H1 (cell line): ENCODE results near the gene TFB1M. TPM values are rescaled to one million over a fixed set of nuclear protein-coding genes. Genes with fewer than 3 reads are reported as not detected.

Experiments used
- POLR2A ChIP-seq, 2 experiments: IDR thresholded peaks; 1 replicate in 1 of 2; 2 replicates in 1 of 2; pipeline ENCODE4 v1.6.1; 2011; ENCODE audit warnings: low read depth in 2 of 2, low read length in 2 of 2, mild to moderate bottlenecking in 2 of 2; ENCODE audit errors: control extremely low read depth in 1 of 2
- RAD21 ChIP-seq, 2 experiments: IDR thresholded peaks in 1 of 2; conservative IDR thresholded peaks in 1 of 2; 2 replicates each; pipeline ENCODE4 v1.6.1; 2011; ENCODE audit warnings: low read depth in 2 of 2, low read length in 2 of 2, improper control_type of control experiment in 1 of 2, inconsistent platforms in 1 of 2, mild to moderate bottlenecking in 1 of 2, moderate library complexity in 1 of 2
- SP4 ChIP-seq: IDR thresholded peaks from 2 replicates; pipeline ENCODE4 v1.6.1; 2012; ENCODE audit warnings: low read length, inconsistent platforms
- TAF7 ChIP-seq: optimal IDR thresholded peaks from 2 replicates; pipeline ENCODE3; 2011; ENCODE audit warnings: low read depth, mild to moderate bottlenecking, inconsistent platforms, low read length, moderate library complexity, borderline replicate concordance
- polyA plus RNA-seq, 7 experiments: library from polyadenylated mRNA; depleted of rRNA in 3 of 7; stranded (reverse) in 5 of 7; unstranded in 2 of 7; fragments of >200 nt in 5 of 7; fragments of 200-250 nt in 2 of 7; gene quantifications; 1 replicate in 5 of 7; 2 replicates in 1 of 7; 4 replicates in 1 of 7; pipeline versions ENCODE4 v1.2.1 to v1.2.3, GENCODE V29; 2011 to 2013; ENCODE audit warnings: missing spikeins in 2 of 7, mixed read lengths in 2 of 7
- total RNA-seq: library from RNA; stranded (reverse); fragmentation: NEBNext Ultra II Directional; extraction: Animal tissue kit (Norgen Biotek cat#: 25700); gene quantifications from 2 replicates; pipeline ENCODE4 v1.2.1, GENCODE V29; 2021
- TF ChIP-seq, protein P1 (sequence below): fragments of 300-600 bp; sonication (generic); IDR thresholded peaks from 2 replicates; pipeline ENCODE4 v1.7.1; 2012; ENCODE audit warnings: low read length, moderate library complexity, mild to moderate bottlenecking, inconsistent platforms; ENCODE audit not compliant: insufficient replicate concordance

The TFB1M gene
- total and polyA plus RNA-seq, 2 of the 8 experiments (the other 6 are each of a cell fraction or from before 2014, with no cell fraction given) = 28.2 to 49.4 TPM

GRCh38 chr6:155213611-155214372, 100.5 kb downstream of the TFB1M start (continued):
- TF ChIP-seq SP4 = no peak
- no peak for TF ChIP-seq POLR2A (IDR thresholded peaks at IDR 0.05; ENCODE audit: control extremely low read depth in 1 of 2, low read depth in 2 of 2, low read length in 2 of 2)
- no peak for TF ChIP-seq TAF7
- TF ChIP-seq, protein P1, sequence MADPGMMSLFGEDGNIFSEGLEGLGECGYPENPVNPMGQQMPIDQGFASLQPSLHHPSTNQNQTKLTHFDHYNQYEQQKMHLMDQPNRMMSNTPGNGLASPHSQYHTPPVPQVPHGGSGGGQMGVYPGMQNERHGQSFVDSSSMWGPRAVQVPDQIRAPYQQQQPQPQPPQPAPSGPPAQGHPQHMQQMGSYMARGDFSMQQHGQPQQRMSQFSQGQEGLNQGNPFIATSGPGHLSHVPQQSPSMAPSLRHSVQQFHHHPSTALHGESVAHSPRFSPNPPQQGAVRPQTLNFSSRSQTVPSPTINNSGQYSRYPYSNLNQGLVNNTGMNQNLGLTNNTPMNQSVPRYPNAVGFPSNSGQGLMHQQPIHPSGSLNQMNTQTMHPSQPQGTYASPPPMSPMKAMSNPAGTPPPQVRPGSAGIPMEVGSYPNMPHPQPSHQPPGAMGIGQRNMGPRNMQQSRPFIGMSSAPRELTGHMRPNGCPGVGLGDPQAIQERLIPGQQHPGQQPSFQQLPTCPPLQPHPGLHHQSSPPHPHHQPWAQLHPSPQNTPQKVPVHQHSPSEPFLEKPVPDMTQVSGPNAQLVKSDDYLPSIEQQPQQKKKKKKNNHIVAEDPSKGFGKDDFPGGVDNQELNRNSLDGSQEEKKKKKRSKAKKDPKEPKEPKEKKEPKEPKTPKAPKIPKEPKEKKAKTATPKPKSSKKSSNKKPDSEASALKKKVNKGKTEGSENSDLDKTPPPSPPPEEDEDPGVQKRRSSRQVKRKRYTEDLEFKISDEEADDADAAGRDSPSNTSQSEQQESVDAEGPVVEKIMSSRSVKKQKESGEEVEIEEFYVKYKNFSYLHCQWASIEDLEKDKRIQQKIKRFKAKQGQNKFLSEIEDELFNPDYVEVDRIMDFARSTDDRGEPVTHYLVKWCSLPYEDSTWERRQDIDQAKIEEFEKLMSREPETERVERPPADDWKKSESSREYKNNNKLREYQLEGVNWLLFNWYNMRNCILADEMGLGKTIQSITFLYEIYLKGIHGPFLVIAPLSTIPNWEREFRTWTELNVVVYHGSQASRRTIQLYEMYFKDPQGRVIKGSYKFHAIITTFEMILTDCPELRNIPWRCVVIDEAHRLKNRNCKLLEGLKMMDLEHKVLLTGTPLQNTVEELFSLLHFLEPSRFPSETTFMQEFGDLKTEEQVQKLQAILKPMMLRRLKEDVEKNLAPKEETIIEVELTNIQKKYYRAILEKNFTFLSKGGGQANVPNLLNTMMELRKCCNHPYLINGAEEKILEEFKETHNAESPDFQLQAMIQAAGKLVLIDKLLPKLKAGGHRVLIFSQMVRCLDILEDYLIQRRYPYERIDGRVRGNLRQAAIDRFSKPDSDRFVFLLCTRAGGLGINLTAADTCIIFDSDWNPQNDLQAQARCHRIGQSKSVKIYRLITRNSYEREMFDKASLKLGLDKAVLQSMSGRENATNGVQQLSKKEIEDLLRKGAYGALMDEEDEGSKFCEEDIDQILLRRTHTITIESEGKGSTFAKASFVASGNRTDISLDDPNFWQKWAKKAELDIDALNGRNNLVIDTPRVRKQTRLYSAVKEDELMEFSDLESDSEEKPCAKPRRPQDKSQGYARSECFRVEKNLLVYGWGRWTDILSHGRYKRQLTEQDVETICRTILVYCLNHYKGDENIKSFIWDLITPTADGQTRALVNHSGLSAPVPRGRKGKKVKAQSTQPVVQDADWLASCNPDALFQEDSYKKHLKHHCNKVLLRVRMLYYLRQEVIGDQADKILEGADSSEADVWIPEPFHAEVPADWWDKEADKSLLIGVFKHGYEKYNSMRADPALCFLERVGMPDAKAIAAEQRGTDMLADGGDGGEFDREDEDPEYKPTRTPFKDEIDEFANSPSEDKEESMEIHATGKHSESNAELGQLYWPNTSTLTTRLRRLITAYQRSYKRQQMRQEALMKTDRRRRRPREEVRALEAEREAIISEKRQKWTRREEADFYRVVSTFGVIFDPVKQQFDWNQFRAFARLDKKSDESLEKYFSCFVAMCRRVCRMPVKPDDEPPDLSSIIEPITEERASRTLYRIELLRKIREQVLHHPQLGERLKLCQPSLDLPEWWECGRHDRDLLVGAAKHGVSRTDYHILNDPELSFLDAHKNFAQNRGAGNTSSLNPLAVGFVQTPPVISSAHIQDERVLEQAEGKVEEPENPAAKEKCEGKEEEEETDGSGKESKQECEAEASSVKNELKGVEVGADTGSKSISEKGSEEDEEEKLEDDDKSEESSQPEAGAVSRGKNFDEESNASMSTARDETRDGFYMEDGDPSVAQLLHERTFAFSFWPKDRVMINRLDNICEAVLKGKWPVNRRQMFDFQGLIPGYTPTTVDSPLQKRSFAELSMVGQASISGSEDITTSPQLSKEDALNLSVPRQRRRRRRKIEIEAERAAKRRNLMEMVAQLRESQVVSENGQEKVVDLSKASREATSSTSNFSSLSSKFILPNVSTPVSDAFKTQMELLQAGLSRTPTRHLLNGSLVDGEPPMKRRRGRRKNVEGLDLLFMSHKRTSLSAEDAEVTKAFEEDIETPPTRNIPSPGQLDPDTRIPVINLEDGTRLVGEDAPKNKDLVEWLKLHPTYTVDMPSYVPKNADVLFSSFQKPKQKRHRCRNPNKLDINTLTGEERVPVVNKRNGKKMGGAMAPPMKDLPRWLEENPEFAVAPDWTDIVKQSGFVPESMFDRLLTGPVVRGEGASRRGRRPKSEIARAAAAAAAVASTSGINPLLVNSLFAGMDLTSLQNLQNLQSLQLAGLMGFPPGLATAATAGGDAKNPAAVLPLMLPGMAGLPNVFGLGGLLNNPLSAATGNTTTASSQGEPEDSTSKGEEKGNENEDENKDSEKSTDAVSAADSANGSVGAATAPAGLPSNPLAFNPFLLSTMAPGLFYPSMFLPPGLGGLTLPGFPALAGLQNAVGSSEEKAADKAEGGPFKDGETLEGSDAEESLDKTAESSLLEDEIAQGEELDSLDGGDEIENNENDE = no peak
- no peak for TF ChIP-seq RAD21 (IDR thresholded peaks at IDR 0.05 in 1 of 2, conservative IDR thresholded peaks at IDR 0.05 in 1 of 2; ENCODE audit: low read depth in 2 of 2, low read length in 2 of 2)
